H1 (cell line): ENCODE results near the gene ZNF500.

ENCODE experiments used
- ATF2 ChIP-seq: IDR thresholded peaks from 2 replicates; pipeline ENCODE4 v1.6.1; 2012; ENCODE audit warnings: low read length, inconsistent platforms
- CTCF ChIP-seq, 3 experiments: IDR thresholded peaks; 1 replicate in 2 of 3; 2 replicates in 1 of 3; pipeline versions ENCODE4 v1.5.1 to v1.6.1; 2011; ENCODE audit warnings: low read length in 3 of 3, mild to moderate bottlenecking in 3 of 3, inconsistent platforms in 2 of 3, low read depth in 1 of 3, moderate library complexity in 1 of 3; ENCODE audit not compliant: insufficient read depth in 1 of 3; ENCODE audit errors: control extremely low read depth in 1 of 3
- GABPA ChIP-seq: IDR thresholded peaks from 2 replicates; pipeline ENCODE4 v1.6.1; 2011; ENCODE audit warnings: mild to moderate bottlenecking, low read length, moderate library complexity, borderline replicate concordance; ENCODE audit not compliant: insufficient read depth
- POLR2A ChIP-seq, 2 experiments: IDR thresholded peaks; 1 replicate in 1 of 2; 2 replicates in 1 of 2; pipeline ENCODE4 v1.6.1; 2011; ENCODE audit warnings: low read depth in 2 of 2, low read length in 2 of 2, mild to moderate bottlenecking in 2 of 2; ENCODE audit errors: control extremely low read depth in 1 of 2
- POLR2AphosphoS5 ChIP-seq: IDR thresholded peaks from 2 replicates; pipeline ENCODE4 v1.6.1; 2011; ENCODE audit warnings: low read depth, low read length
- SP1 ChIP-seq: IDR thresholded peaks from 2 replicates; pipeline ENCODE4 v1.6.1; 2011; ENCODE audit warnings: low read depth, low read length
- SRF ChIP-seq: IDR thresholded peaks from 2 replicates; pipeline ENCODE4 v1.6.1; 2011; ENCODE audit warnings: mild to moderate bottlenecking, low read depth, low read length, moderate library complexity
- SUZ12 ChIP-seq: fragments of 200-600 bp; sonication (generic); IDR thresholded peaks from 2 replicates; pipeline ENCODE4 v1.6.1; 2012; ENCODE audit warnings: mild to moderate bottlenecking, inconsistent platforms, low read length, moderate library complexity, mixed read lengths
- TEAD4 ChIP-seq: IDR thresholded peaks from 2 replicates; pipeline ENCODE4 v1.6.1; 2012; ENCODE audit warnings: low read depth, low read length, inconsistent platforms, mixed read lengths

- no peak for TF ChIP-seq CTCF (IDR thresholded peaks at IDR 0.05; ENCODE audit: control extremely low read depth in 1 of 3, insufficient read depth in 1 of 3, low read depth in 1 of 3, low read length in 3 of 3)
- TF ChIP-seq TEAD4, result no peak
- TF ChIP-seq GABPA, result no peak
- TF ChIP-seq POLR2AphosphoS5, result no peak
- no peak for TF ChIP-seq POLR2A (IDR thresholded peaks at IDR 0.05; ENCODE audit: control extremely low read depth in 1 of 2, low read depth in 2 of 2, low read length in 2 of 2)
- TF ChIP-seq SRF, result no peak
- TF ChIP-seq ATF2, result no peak
- no peak for TF ChIP-seq SP1
- TF ChIP-seq SUZ12, result no peak
Measured at GRCh38 chr16:4744555-4745273, 22.2 kb downstream of the ZNF500 start.
